Astrocyte (in vitro differentiated cells and primary cell): ENCODE results near the gene GSG1L.

ENCODE experiments used
- CTCF ChIP-seq: IDR thresholded peaks from 2 replicates; pipeline ENCODE4 v1.5.1; 2011; ENCODE audit warnings: low read depth, mild to moderate bottlenecking, inconsistent platforms, low read length, moderate library complexity; ENCODE audit not compliant: insufficient read depth
- EZH2 ChIP-seq: IDR thresholded peaks from 2 replicates; pipeline ENCODE4 v1.6.1; 2012; ENCODE audit warnings: mild to moderate bottlenecking, low read length, inconsistent platforms; ENCODE audit not compliant: insufficient read depth

- TF ChIP-seq CTCF (no peak), EZH2 (no peak)
Observed at GRCh38 chr16:27819881-27820610, 243.5 kb downstream of the GSG1L start.
